HG02798 (cell line): ENCODE results near the gene PSRC1.

Source experiments
- ATAC-seq: cut with Tn5 transposase; IDR thresholded peaks from one replicate; pipeline ENCODE4 v1.9.1; 2021; ENCODE audit warnings: mild to moderate bottlenecking; ENCODE audit not compliant: unreplicated experiment, poor library complexity

PSRC1 gene

DNA sequence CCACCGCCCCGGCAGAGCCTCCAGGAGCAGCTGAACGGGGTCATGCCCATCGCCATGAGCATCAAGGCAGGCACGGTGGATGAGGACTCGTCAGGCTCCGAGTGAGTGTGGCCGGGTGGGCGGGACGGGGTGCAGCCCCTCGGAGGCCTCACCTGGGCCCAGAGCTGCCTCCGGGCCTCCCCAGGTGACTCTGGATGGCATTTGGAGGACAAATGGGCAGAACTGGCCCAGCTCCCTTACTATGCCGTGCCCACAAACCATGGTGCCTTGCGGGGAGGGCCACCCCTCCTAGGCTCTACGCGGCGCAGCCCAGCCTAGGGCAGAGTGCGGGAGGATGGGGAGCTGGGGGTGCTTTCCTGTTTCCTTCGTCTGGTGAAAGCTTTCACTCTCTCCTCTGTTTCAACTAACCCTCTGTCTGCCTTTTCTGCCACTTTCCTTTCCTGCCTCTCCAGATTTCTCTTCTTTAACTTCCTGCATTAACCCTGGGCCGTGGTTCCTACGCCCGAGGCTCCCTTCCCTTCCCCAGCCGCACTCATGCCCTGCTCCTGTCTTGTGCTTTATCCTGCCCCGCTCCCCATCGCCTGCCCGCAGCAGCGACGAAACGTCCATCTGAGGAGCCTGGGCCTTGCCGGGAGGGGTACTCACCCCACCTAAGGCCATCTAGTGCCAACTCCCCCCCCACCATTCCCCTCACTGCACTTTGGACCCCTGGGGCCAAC is 9.2 kb downstream of the PSRC1 start:
- ATAC-seq = no peak

DNA sequence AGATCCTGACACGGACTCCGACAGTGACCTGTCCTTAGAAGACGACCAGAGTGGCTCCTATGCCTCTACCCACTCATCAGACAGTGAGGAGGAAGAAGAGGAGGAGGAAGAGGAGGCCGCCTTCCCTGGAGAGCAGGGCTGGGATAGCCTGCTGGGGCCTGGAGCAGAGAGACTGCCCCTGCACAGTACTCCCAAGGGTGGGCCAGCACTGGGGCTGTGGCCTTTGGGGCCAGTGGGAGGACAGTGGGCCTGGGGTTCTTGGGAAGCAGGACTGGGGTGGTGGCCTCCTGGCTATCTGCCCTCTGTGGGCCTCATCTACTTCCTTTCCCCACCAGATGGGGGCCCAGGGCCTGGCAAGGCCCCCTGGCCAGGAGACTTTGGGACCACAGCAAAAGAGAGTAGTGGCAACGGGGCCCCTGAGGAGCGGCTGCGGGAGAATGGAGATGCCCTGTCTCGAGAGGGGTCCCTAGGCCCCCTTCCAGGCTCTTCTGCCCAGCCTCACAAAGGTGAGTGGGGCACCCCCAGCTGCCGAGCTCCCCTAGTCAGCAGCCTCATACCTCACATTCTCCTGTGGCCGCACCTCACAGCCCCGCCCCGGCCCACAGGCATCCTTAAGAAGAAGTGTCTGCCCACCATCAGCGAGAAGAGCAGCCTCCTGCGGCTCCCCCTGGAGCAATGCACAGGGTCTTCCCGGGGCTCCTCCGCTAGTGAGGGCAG is 10.0 kb downstream of the PSRC1 start:
- no peak for ATAC-seq

DNA sequence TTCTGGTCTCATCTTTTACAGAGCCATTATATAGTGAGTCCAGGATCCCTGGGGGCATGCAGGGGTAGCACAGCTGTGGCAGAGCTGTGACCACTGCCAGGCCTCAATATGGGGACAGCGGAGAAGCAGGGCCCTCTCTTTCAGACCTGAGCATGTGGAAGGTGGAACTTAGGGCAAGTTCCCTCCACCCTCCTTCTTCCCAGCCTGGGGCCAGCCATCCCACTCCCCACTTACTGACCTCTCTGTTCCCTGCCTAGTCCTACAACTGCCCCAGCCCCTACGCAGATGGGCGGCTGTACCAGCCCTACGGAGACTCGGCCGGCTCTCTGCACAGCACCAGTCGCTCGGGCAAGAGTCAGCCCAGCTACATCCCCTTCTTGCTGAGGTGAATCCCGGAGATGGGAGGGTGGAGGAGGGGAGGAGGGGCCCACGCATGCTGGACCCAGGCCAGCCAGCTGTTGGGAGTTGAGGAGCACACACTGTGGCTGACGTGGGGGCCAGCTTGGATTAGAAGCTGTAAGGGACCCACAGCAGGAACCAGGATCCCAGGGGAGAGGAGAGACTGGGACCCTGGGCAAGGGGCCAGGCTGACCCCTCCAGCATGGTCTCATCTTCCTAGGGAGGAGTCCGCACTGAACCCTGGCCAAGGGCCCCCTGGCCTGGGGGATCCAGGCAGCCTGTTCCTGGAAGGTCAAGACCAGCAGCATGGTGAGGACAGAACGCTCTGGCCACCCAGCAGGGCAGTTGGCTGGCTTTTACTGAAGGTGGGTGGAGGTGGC is 10.7 kb downstream of the PSRC1 start:
- ATAC-seq = no peak

DNA sequence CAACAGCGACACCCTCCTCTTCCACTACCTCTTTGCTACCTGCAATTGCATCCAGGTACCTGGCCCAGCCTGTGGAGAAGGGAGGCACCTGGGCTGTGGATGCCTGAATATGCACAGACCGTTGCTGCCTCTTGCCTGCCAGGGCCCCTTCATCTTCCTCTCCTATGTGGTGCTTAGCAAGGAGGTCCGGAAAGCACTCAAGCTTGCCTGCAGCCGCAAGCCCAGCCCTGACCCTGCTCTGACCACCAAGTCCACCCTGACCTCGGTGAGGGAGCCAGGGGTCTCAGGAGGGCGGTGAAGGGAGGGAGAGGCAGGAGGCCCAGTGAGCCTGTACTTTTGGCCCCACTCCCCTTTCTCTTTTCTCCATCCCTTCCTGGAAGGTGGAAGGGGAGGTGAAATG is 11.5 kb downstream of the PSRC1 start:
- ATAC-seq = no peak

DNA sequence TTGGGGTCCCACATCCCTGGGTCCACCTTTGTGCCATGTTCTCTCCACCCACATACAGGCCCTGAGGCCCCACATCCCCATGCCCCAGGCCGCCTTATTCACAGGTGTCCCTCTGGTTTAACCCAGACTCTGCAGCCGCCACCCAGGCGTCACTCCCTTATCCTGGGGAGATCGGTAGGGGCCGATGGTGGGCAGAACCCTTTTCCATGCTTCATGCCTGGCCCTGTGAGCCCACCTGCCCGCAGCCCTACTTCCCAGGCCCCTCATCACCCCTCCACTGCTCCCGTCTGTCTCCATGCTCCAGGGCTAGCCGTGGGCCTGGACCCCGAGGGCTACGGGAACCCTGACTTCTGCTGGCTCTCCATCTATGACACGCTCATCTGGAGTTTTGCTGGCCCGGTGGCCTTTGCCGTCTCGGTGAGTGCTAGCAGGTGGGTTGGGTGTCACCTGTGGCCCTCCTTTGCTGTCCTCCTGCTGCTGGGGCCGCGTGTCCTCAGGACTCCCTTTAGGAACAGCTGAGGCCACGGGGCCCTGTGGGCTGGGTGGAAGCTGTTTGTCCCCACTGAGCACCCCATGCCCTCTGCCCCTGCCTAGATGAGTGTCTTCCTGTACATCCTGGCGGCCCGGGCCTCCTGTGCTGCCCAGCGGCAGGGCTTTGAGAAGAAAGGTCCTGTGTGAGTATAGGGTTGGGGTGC is 12.2 kb downstream of the PSRC1 start:
- no peak for ATAC-seq

DNA sequence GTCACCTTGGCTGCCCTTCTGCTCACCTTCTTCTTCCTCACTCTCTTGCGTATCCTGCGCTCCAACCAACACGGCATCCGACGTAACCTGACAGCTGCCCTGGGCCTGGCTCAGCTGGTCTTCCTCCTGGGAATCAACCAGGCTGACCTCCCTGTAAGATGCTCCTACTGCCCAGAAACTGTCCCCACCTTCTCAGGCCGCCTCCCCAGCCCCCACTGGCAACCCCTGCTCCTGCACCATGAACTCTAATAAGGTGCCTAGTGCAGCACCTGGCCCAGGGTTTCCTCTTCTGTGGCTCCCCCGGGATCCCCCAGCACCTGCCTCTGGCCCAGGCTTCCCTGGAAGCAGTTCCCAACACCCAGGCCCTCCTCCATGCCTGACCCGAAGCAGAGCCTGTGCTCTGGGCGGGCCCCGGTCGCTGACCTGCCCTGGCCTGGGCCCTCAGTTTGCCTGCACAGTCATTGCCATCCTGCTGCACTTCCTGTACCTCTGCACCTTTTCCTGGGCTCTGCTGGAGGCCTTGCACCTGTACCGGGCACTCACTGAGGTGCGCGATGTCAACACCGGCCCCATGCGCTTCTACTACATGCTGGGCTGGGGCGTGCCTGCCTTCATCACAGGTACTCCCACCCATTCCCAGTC is 12.8 kb downstream of the PSRC1 start:
- no peak for ATAC-seq

DNA sequence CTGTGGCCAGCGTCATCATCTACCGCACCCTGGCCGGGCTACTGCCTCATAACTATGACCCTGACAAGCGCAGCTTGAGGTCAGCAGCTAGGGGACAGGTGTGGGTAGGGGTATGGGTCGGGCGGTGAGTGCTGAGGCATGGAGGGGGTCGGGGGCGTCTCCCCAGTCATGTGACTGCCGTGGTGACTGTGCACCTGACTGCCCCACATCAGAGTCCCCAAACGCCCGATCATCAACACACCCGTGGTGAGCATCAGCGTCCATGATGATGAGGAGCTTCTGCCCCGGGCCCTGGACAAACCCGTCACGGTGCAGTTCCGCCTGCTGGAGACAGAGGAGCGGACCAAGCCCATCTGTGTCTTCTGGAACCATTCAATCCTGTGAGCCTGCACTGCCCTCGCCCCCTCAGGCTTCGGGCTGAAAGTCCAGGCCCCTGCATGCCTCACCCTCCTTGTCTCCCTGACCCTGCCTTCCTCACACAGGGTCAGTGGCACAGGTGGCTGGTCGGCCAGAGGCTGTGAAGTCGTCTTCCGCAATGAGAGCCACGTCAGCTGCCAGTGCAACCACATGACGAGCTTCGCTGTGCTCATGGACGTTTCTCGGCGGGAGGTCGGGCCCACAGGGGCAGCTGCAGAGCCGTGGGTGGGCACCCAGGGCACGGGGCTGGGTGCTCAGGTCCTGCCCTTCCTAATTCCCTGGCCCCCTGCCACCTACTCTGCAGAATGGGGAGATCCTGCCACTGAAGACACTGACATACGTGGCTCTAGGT is 13.5 kb downstream of the PSRC1 start:
- ATAC-seq = no peak

DNA sequence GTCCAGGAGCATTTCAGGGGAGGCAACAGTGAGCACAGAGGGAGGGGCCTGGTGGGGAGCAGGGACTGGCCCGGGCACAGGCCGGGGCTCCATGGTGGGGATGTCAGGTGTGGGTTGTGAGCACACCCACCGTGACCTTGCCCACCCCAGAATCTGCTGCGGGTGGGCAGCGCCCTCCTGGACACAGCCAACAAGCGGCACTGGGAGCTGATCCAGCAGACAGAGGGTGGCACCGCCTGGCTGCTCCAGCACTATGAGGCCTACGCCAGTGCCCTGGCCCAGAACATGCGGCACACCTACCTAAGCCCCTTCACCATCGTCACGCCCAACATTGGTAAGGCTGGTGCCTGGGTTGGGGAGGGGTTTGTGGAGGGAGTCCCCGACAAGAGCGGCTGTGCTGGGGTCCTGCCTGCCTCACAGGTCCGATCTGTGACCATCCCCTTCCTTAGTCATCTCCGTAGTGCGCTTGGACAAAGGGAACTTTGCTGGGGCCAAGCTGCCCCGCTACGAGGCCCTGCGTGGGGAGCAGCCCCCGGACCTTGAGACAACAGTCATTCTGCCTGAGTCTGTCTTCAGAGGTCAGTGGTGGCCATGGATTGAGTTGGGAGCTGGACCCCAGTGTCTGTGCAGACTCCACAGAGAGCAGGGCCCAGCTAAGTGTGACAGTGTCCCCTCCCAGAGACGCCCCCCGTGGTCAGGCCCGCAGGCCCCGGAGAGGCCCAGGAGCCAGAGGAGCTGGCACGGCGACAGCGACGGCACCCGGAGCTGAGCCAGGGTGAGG is 14.3 kb downstream of the PSRC1 start:
- no peak for ATAC-seq

DNA sequence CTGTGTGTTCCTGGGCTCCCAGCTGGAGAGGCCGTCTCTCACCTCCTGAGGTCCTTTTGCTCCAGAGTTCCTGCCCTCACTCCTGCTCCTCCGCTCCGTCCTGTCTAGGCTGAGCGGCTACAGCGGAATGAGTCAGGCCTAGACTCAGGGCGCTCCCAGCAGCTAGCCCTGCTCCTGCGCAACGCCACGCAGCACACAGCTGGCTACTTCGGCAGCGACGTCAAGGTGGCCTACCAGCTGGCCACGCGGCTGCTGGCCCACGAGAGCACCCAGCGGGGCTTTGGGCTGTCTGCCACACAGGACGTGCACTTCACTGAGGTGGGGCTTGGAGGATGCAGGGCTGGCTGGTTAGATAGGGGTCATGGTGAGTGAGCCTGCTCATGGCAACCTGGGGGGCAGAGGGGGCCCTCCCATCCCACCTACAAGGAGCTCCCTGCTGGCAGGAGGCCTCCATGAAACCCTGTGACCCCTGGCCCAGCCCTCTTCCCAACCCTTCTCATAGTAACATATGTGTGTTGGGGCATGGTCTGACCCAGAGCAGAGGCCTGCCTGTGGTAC is 15.1 kb downstream of the PSRC1 start:
- no peak for ATAC-seq

DNA sequence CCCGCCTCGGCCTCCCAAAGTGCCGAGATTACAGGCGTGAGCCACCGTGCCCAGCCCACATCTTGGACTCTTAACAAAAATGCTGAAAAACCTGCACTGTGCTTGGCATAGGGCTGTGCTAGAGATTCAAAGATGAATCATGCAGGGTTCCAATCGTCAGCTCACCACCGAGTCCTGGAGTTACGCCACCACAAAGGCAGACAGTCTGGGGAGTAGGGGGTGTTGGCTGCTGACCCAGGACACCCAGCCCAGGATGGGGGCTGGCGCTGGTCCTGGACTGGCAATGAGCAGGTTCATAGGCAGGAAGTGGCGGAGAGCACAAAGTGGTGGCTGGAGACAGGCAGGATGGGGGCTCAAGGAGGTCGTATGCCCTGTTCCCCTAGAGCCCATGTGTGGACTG is 16.0 kb downstream of the PSRC1 start:
- no peak for ATAC-seq

DNA sequence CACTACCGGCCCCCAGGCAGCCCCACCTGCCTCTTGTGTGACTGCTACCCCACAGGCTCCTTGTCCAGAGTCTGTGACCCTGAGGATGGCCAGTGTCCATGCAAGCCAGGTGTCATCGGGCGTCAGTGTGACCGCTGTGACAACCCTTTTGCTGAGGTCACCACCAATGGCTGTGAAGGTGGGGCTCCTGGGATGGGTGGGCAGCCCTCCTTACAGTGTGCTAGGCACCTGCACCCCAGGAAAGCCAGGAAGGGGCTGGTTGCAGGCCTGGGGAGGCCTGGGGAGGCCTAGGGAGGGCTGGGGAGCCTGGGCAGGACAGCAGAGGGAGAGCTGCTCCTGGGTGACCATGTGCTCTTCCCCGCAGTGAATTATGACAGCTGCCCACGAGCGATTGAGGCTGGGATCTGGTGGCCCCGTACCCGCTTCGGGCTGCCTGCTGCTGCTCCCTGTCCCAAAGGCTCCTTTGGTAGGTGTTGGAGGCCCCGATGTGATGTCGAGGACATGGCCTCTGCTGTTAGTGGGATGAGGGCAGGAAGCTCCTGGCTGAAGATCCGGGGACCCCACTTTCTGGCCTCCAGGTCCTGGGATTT is 17.1 kb downstream of the PSRC1 start:
- ATAC-seq = no peak

DNA sequence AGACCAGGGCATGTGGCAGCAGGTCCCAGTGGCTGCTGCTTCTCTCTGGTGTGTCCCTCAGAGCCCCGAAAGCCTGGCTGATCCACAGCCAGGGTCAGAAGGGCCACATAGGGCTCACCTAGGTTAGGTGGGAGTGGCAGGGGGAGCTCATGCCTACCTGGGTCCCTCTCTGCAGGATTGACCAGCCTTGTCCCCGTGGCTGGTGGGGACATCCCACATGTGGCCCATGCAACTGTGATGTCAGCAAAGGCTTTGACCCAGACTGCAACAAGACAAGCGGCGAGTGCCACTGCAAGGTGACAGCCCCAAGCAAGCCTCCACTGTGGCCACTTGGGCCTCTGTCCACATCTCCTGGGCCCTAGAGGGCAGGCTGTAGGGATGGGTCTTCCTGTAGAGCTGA is 17.9 kb downstream of the PSRC1 start:
- no peak for ATAC-seq

DNA sequence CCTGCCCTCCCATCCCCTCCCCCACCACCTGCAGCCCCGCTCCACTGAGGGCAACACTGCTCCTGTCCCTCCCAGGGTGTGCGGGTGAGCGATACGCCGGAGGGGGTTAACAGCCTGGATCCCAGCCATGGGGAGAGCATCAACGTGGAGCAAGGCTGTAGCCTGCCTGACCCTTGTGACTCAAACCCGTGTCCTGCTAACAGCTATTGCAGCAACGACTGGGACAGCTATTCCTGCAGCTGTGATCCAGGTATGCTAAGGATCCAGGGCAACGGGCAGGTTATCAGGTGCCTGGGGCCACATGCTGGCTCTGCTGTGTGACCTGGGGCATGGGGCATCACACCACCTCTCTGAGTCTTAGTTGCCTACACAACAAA is 18.6 kb downstream of the PSRC1 start:
- ATAC-seq = no peak

DNA sequence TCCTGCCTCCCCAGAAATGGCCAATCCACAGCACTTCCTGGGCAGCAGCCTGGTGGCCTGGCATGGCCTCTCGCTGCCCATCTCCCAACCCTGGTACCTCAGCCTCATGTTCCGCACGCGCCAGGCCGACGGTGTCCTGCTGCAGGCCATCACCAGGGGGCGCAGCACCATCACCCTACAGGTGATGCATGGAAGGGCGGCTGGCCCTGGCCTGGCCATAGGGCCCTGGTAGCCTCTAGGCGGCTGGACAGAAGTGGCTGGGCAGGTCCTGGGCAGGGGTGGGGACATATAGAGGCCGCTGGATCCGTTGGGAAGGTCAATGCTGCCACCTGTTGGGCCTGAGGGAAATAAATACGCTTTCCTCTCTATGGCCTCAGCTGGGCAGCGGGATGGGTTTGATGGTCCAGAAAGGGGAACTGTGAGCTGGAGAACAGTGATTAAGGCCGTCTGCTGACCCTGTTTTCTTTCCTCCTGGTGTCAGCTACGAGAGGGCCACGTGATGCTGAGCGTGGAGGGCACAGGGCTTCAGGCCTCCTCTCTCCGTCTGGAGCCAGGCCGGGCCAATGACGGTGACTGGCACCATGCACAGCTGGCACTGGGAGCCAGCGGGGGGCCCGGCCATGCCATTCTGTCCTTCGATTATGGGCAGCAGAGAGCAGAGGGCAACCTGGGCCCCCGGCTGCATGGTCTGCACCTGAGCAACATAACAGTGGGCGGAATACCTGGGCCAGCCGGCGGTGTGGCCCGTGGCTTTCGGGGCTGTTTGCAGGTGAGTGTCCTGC is 19.2 kb downstream of the PSRC1 start:
- ATAC-seq = peak; percentile 72

DNA sequence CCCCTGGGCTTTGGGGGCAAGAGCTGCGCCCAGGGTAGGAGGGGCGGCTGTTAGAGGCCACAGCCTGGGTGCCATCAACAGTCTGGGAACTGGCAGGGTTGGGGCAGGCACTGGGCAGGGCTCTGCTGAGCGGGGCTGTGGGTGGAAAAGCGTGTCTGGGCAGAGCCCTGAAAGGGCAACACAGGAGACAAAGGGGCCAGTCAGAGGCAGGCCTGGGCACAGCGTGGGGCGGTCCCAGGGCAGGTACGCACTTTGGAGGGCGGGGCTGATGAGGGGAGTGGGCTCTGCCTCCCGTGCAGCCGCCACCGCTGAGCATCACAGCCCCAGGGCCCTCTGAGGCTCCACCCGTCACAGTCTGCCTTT is 19.7 kb downstream of the PSRC1 start:
- ATAC-seq = no peak

DNA sequence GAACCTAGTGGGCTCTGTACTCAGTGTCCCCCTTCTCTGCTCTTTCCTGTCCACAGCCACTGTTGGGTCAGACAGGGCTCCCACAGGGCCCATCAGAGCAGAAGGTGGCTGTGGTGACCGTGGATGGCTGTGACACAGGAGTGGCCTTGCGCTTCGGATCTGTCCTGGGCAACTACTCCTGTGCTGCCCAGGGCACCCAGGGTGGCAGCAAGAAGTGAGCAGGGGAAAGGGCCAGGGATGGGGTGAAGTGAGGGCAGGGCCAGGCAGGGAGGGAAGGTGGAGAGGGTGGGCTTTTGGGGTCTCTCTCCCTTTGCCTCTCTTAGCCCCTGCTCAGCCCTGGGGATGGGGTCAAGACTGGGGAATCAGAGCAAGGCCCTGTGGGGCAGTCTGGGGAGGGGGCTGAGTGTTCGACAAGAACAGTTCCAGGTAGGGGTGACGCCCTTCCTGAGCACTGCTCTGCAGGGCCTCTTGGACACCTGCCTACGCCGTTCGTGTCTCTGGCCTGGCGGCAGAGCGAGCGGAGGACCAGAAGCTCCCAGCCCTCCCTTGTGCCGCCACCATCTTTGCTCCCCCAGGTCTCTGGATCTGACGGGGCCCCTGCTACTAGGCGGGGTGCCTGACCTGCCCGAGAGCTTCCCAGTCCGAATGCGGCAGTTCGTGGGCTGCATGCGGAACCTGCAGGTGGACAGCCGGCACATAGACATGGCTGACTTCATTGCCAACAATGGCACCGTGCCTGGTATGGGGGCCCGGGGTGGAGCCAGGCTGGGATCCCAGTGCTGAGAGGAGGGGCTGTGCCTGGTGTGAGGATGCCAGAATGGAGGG is 20.5 kb downstream of the PSRC1 start:
- ATAC-seq = no peak

DNA sequence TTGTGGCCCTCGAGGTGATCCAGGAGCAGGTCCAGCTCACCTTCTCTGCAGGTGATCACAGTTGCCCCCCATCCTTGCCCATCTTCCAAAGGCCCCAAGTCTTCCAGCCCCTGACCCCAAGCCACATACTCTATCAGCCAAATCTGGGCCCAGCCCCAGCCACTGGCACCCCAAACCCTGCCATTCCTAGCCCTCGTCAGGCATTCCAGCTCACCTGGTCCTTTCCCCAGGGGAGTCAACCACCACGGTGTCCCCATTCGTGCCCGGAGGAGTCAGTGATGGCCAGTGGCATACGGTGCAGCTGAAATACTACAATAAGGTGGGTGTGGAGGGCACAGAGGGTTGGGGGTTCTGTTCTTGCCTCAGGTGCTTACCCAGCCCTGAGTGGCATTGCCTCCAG is 21.4 kb downstream of the PSRC1 start:
- no peak for ATAC-seq
